Measurements from ENCODE around the gene MYL5.
"Not testable (repeated sequence)": the region's sequence is repeated elsewhere in the genome, so short reads cannot be mapped to it uniquely, and the experiment has no call there.

MYL5 gene

GRCh38 chr4:657834-658667, 16.3 kb upstream of the MYL5 start:
- no peak for DNase-seq

DNA sequence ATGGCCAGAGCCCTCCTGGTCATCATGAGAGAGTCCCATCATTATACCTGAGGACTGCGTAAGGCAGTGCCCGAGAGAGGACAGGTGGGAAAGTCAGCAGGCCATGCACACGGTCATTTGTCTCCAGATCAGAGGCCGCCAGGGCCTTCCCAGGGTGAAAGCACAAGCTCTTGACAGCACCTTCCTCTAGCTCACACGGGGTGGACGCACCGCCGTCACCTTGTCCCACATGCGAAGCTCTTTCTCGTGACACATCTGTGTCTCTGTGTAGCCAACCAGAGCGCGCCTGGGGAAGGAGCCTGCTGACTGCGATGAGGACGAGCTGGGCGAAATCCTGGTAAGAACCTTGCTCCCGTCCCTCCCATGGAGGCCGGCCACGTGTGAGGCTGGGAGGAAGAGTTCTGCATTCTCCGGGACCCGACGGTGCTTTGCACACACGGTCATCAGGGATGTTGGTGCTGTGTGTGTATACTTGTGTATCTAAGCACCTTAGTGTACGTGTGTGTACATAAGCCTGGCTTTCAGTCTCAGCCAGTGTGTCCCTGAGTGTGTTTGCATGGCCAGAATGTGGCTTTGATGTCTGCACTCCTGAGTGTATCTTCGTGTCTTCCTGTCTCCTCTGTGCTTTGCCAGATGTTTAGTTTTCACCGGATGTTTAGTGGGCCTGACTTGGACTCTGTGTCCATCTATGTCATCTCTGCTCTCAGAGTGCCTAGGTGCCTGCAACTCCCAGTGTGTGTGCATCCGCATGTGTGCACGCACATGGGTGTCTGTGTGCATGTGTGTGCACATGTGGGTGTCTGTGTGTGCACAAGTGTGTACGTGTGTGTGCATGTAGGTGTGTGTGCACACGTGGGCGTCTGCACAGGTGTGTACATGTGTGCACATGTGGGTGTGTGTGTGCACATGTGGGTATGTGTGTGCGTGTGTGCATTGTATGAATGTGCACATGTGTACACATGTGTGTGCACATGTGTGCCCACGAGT, 15.4 kb upstream of the MYL5 start:
- DNase-seq, result no peak

DNA sequence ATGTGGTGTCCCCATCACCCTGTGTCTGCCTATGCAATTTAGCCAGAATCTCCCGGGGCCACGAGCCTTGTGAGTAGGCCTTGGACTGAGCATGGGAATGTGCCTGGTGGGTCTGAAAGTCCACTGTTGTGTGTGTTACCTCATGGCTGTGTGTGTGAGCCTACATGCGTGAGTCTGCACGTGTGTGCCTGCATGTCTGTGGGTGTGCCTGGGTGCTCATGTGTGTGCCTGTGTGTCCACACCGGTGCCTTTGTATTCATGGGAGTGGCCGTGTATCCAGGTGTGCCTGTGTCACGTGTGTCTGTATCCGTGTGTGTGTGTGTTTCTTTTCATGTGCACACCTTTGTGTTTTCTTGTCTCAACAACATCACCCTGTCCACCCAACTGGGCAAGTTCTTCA, 14.5 kb upstream of the MYL5 start:
- DNase-seq, result no peak

GRCh38 chr4:660401-660800, 13.9 kb upstream of the MYL5 start:
- DNase-seq, result no peak

DNA sequence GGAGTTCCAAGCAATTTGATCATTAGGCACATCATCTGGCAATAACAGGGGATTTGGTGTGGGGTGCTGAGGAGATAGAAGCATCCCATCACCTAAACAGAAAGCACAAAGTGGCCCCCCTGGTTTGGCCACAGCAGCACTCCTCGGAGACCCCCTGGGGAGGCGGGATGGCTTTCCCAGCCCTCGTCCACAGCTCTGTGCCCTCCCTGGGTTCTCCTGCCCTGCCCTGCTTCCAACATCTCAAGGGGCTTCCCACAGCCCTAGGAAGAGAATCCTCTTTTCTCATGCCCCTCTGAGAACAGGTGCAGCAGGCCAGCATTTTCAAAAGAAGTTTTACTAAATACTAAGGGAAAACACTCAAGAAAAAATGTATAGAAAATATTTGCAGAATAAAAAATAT, 13.1 kb upstream of the MYL5 start:
- no peak for DNase-seq

GRCh38 chr4:661881-662761, 12.2 kb upstream of the MYL5 start:
- no peak for DNase-seq

GRCh38 chr4:663046-663437, 11.3 kb upstream of the MYL5 start:
- no peak for DNase-seq

- DNase-seq, result peak; percentile 74
These were observed 10.6 kb upstream of the MYL5 start for GRCh38 chr4:663438-664428.

DNA sequence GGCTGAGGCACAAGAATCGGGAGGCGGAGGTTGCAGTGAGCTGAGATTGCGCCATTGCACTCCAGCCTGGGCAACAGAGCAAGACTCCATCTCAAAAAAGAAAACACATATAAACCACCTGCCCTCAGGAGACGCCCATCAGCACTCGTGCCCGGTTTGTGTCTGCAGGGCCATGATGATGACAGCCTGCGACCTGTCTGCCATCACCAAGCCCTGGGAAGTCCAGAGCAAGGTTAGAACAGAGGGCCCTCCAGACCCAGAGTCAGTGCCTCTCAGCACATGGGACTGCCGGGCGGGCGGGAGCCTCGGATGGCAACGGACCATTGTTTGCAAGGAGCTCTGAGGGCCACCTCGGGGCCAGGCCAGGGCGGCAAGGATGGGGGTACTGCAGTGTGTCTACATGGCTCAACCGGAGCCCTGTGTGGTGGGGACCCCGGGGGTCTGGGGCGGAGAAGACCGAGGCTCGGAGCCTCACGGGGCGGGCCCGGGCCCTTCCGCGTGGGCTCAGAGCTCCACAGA, 9.6 kb upstream of the MYL5 start:
- no peak for DNase-seq

- no peak for DNase-seq
These were observed 9.0 kb upstream of the MYL5 start for GRCh38 chr4:665381-665750.

- no peak for DNase-seq
These were observed 8.4 kb upstream of the MYL5 start for GRCh38 chr4:665751-666435.

GRCh38 chr4:666436-666810, 7.9 kb upstream of the MYL5 start:
- no peak for DNase-seq

- no peak for DNase-seq
These were observed 7.4 kb upstream of the MYL5 start for GRCh38 chr4:666822-667544.

- no peak for DNase-seq
These were observed 6.8 kb upstream of the MYL5 start for GRCh38 chr4:667545-667925.

DNA sequence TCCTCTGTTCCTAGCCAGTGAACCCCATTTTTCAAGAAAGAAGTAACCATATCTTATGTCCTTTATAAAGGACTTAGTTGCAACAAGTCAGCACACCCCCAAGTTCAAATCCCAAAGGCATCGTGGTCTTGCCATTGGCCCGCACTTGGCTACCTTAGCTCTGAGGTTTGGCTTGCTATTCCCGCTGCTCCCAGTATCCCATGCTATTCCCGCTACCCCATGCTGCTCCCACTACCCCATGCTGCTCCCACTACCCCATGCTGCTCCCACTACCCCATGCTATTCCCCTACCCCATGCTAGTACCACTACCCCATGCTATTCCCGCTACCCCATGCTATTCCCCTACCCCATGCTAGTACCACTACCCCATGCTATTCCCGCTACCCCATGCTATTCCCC, 6.1 kb upstream of the MYL5 start:
- DNase-seq, result not testable (repeated sequence)

- DNase-seq, result not testable (repeated sequence)
These were observed 4.4 kb upstream of the MYL5 start for GRCh38 chr4:669806-670559.

- DNase-seq, result no peak
These were observed 2.6 kb upstream of the MYL5 start for GRCh38 chr4:671769-672168.

GRCh38 chr4:673349-674091, 822 bp upstream of the MYL5 start:
- no peak for DNase-seq

All from hematopoietic multipotent progenitor cell treated with erythropoietin and hydrocortisone succinate and interleukin-3 and kit ligand, for 8 days (in vitro differentiated cells).